ENCODE results near the gene ZDHHC11B. TPM values are rescaled to one million over a fixed set of nuclear protein-coding genes. Genes with fewer than 3 reads are reported as not detected.

The ZDHHC11B gene
- total and polyA plus RNA-seq, 2 donors (not counting 1 experiment from before 2014, with no cell fraction given), result 0.52 TPM; not detected in 1

Other genes starting within 250 kb of the ZDHHC11B start
- 30.0 and 32.9 TPM in 2 replicates for gene CEP72, start 172.4 kb downstream of the ZDHHC11B start, total RNA-seq
- 7.5 and 7.7 TPM in 2 replicates for gene CEP72, start 172.4 kb downstream of the ZDHHC11B start, polyA plus RNA-seq
- gene TPPP, start 91.4 kb downstream of the ZDHHC11B start, total RNA-seq, result 0.07 TPM in 1 of 2 replicates, not detected in the other
- gene TPPP, start 91.4 kb downstream of the ZDHHC11B start, polyA plus RNA-seq, result 0.06 and 0.12 TPM in 2 replicates
- gene ZDHHC11, start 66.3 kb upstream of the ZDHHC11B start, total RNA-seq, result 1.7 and 3.0 TPM in 2 replicates
- gene ZDHHC11, start 66.3 kb upstream of the ZDHHC11B start, polyA plus RNA-seq, result 0.69 and 1.2 TPM in 2 replicates
- gene BRD9, start 108.1 kb upstream of the ZDHHC11B start, total RNA-seq, result 68.6 and 74.9 TPM in 2 replicates
- gene BRD9, start 108.1 kb upstream of the ZDHHC11B start, polyA plus RNA-seq, result 28.3 and 35.2 TPM in 2 replicates
- gene TRIP13, start 108.2 kb upstream of the ZDHHC11B start, total RNA-seq, result 1.1 and 1.7 TPM in 2 replicates
- 0.63 and 0.81 TPM in 2 replicates for gene TRIP13, start 108.2 kb upstream of the ZDHHC11B start, polyA plus RNA-seq
- 0.34 TPM in 1 of 2 replicates, not detected in the other for gene NKD2, start 224.1 kb upstream of the ZDHHC11B start, total RNA-seq
- gene NKD2, start 224.1 kb upstream of the ZDHHC11B start, polyA plus RNA-seq, result 0.12 TPM in 2 replicates